GM12878 (cell line): ENCODE results near the gene ANXA5. TPM values are rescaled to one million over a fixed set of nuclear protein-coding genes. Genes with fewer than 3 reads are reported as not detected.

Experiments
- ATAC-seq: fragments of 200-7000 bp; cut with Tn5 transposase; 3 replicates; pipeline ENCODE4 v1.9.1; 2020; ENCODE audit warnings: mild to moderate bottlenecking, moderate library complexity
- BruUV-seq: library from RNA; stranded (reverse); fragments of 400-500 nt; replicated peaks from 2 replicates; lab custom pipeline; 2021; lab: Mats Ljungman, UMichigan
- CTCF ChIA-PET: fragments of 300-600 bp; sonication (Branson Sonifier 250); formaldehyde crosslinking; extraction: SDS; loops from one replicate; lab custom pipeline; 2021; ENCODE audit warnings: inconsistent platforms; lab: Yijun Ruan, JAX
- POLR2A ChIA-PET: fragments of 350-600 bp; formaldehyde crosslinking; extraction: SDS; loops from one replicate; lab custom pipeline; 2021; ENCODE audit warnings: inconsistent platforms; lab: Charles Lee
- RAD21 ChIA-PET: fragments of 300-600 bp; sonication (Branson Sonifier 250); formaldehyde crosslinking; loops from one replicate; lab custom pipeline; 2023; ENCODE audit warnings: antibody characterized with exemption; ENCODE audit not compliant: unreplicated experiment; lab: Charles Lee
- SMC1A ChIA-PET: fragments of 300-600 bp; sonication (Branson Sonifier 250); formaldehyde crosslinking; loops from one replicate; lab custom pipeline; 2023; ENCODE audit not compliant: unreplicated experiment, uncharacterized antibody; lab: Charles Lee
- DNase-seq: peaks from one replicate; pipeline ENCODE4 v3.0.0-alpha.2; 2011; ENCODE audit warnings: low read depth, low spot score
- FAIRE-seq: peaks from 3 replicates; lab custom pipeline; 2011; peaks lifted over from hg19 to GRCh38; lab: Jason Lieb, UNC
- H2AFZ ChIP-seq: 2 replicates; pipeline ENCODE4 v1.6.0; 2011; ENCODE audit warnings: low read depth, low read length, control low read depth; ENCODE audit not compliant: control insufficient read depth
- H3K27ac ChIP-seq: 2 replicates; pipeline ENCODE4 v1.5.1; 2011; ENCODE audit warnings: control low read depth; ENCODE audit not compliant: control insufficient read depth, insufficient read depth
- H3K27me3 ChIP-seq, 2 experiments: replicated peaks in 1 of 2; 2 replicates each; pipeline versions ENCODE4 v1.6.0 to v1.6.1; 2011; ENCODE audit warnings: low read length in 1 of 2; ENCODE audit not compliant: control insufficient read depth in 2 of 2, insufficient read depth in 2 of 2
- H3K36me3 ChIP-seq, 2 experiments: 2 replicates each; pipeline ENCODE4 v1.5.1; 2011; ENCODE audit warnings: low read length in 1 of 2; ENCODE audit not compliant: control insufficient read depth in 2 of 2, insufficient read depth in 2 of 2
- H3K4me1 ChIP-seq: 2 replicates; pipeline ENCODE4 v1.6.1; 2011; ENCODE audit warnings: mild to moderate bottlenecking, low read length, moderate library complexity, mixed read lengths; ENCODE audit not compliant: control insufficient read depth, insufficient read depth
- H3K4me2 ChIP-seq: 2 replicates; pipeline ENCODE4 v1.6.0; 2011; ENCODE audit warnings: control low read depth; ENCODE audit not compliant: control insufficient read depth, insufficient read depth
- H3K4me3 ChIP-seq: fragments of 200-600 bp; sonication (generic); 2 replicates; pipeline ENCODE4 v1.5.1; 2016
- H3K79me2 ChIP-seq: 2 replicates; pipeline ENCODE4 v1.6.0; 2011; ENCODE audit warnings: low read length; ENCODE audit not compliant: control insufficient read depth, insufficient read depth
- H3K9ac ChIP-seq: 2 replicates; pipeline ENCODE4 v1.8.0; 2011; ENCODE audit warnings: low read length, control low read depth, mixed read lengths; ENCODE audit not compliant: control insufficient read depth, insufficient read depth
- H3K9me3 ChIP-seq: replicated peaks from 3 replicates; pipeline ENCODE4 v1.5.1; 2011; ENCODE audit warnings: mild to moderate bottlenecking, low read length; ENCODE audit not compliant: control insufficient read depth, insufficient read depth
- H4K20me1 ChIP-seq: 2 replicates; pipeline ENCODE4 v1.6.0; 2011; ENCODE audit not compliant: control insufficient read depth, insufficient read depth
- CHD1 ChIP-seq: IDR thresholded peaks from 2 replicates; pipeline ENCODE4 v1.6.1; 2012; ENCODE audit warnings: low read depth, low read length, improper control_type of control experiment
- CREB1 ChIP-seq: IDR thresholded peaks from 2 replicates; pipeline ENCODE4 v1.6.1; 2012; ENCODE audit warnings: low read depth, mild to moderate bottlenecking, inconsistent platforms
- CTCF ChIP-seq, 3 experiments: IDR thresholded peaks in 2 of 3; conservative IDR thresholded peaks in 1 of 3; 2 replicates each; pipeline ENCODE4 v1.5.1; 2011; ENCODE audit warnings: low read depth in 3 of 3, low read length in 3 of 3, mild to moderate bottlenecking in 3 of 3, control low read depth in 2 of 3, moderate library complexity in 2 of 3, inconsistent platforms in 1 of 3, mixed read lengths in 1 of 3; ENCODE audit not compliant: control insufficient read depth in 2 of 3, insufficient read depth in 1 of 3; ENCODE audit errors: extremely low read depth in 1 of 3
- EED ChIP-seq: sonication (generic); IDR thresholded peaks from 2 replicates; pipeline ENCODE4 v1.6.1; 2016; ENCODE audit warnings: antibody characterized with exemption, low read depth
- MEF2A ChIP-seq: IDR thresholded peaks from 2 replicates; pipeline ENCODE4 v1.6.1; 2011; ENCODE audit warnings: low read depth, mild to moderate bottlenecking, low read length, moderate library complexity; ENCODE audit not compliant: insufficient read depth
- MTA3 ChIP-seq: IDR thresholded peaks from 2 replicates; pipeline ENCODE4 v1.6.1; 2012; ENCODE audit warnings: low read length, inconsistent platforms, borderline replicate concordance
- MYB ChIP-seq: fragments of 150-350 bp; IDR thresholded peaks from 2 replicates; pipeline ENCODE4 v1.6.1; 2014; ENCODE audit warnings: mild to moderate bottlenecking, low read depth, low read length, borderline replicate concordance
- RELB ChIP-seq: fragments of 450-650 bp; IDR thresholded peaks from 2 replicates; pipeline ENCODE4 v1.6.1; 2017; ENCODE audit warnings: low read depth, mild to moderate bottlenecking, moderate library complexity
- TCF12 ChIP-seq: IDR thresholded peaks from 2 replicates; pipeline ENCODE4 v1.6.1; 2011; ENCODE audit warnings: low read depth, mild to moderate bottlenecking, low read length
- WGBS: methylation state at CpG from one replicate; pipeline ENCODE4 v1.1.6; 2016; ENCODE audit warnings: low lambda C conversion rate; ENCODE audit not compliant: insufficient replicate concordance, insufficient coverage; ENCODE audit errors: missing lambda C conversion rate; 5-methylcytosine and 5-hydroxymethylcytosine counted together
- in situ Hi-C: fragments of 300-500 bp; cut with MboI; formaldehyde crosslinking; loops from 9 replicates; pipeline ENCODE4 v1.14.3; 2018; ENCODE audit warnings: mixed read lengths
- intact Hi-C: fragments of 100-400 bp; cut with micrococcal nuclease; formaldehyde crosslinking; loops from one replicate; pipeline ENCODE4 v1.14.2; 2022; ENCODE audit not compliant: unreplicated experiment
- polyA plus RNA-seq, 11 experiments: library from polyadenylated mRNA; depleted of rRNA in 4 of 11; unstranded in 6 of 11; stranded (reverse) in 5 of 11; fragments of >200 nt; fragmentation: Nextera tagmentation in 4 of 11; fragmentation: Illumina TruSeq in 1 of 11; extraction: Ambion mirVana in 4 of 11; extraction: Trizol in 1 of 11; gene quantifications; 1 replicate in 1 of 11; 2 replicates in 10 of 11; pipeline versions ENCODE4 v1.2.1 to v1.2.3, GENCODE V29; 2011 to 2016; ENCODE audit warnings: inconsistent platforms in 2 of 11, missing spikeins in 2 of 11, low read depth in 1 of 11
- total RNA-seq, 4 experiments: library from RNA; depleted of rRNA in 3 of 4; stranded (reverse); fragments of >200 nt in 3 of 4; fragmentation: Illumina TruSeq in 1 of 4; extraction: Trizol in 1 of 4; gene quantifications; 2 replicates each; pipeline versions ENCODE4 v1.2.1 to v1.2.3, GENCODE V29; 2013 to 2021

The ANXA5 gene
- total and polyA plus RNA-seq, 10 of the 15 experiments (the other 5 are each of a cell fraction or from before 2014, with no cell fraction given), result 101 to 249 (median 169) TPM

GRCh38 chr4:121705521-121705920, 8.7 kb upstream of the ANXA5 start (continued):
- TF ChIP-seq RELB, result no peak
- TF ChIP-seq MTA3, result no peak
- TF ChIP-seq MYB, result no peak
- TF ChIP-seq, all 136 proteins: peak for 0

GRCh38 chr4:121702136-121702535, 5.4 kb upstream of the ANXA5 start:
- no peak overlapping the region for H3K4me3 ChIP-seq
- intact Hi-C loops (no loop called here), in situ Hi-C loops (no loop called here)
- no peak overlapping the region for H3K27ac ChIP-seq
- H3K4me2 ChIP-seq, result no peak overlapping the region
- H3K9ac ChIP-seq, result no peak overlapping the region
- no peak for FAIRE-seq
- no peaks in the 10 kb centered on the region for H3K36me3 ChIP-seq
- 57% methylated on average over 4 of the region's 4 CpGs for WGBS
- ChIA-PET RAD21 (no interaction called here), CTCF (no interaction called here), POLR2A (no interaction called here), SMC1A (interaction anchor here (0.6 to 1.2 kb wide), 2 partner anchors 23 to 155 kb away, joined by 3 to 4 read pairs; no protein-coding TSS in a partner anchor)
- H3K4me1 ChIP-seq, result peaks cover 15% of the 10 kb centered on the region
- H2AFZ ChIP-seq, result no peak overlapping the region
- DNase-seq, result no peak
- ATAC-seq, result no peak
- H4K20me1 ChIP-seq, result no peaks in the 10 kb centered on the region
- no peaks in the 10 kb centered on the region for H3K79me2 ChIP-seq
- no TSS peak for BruUV-seq
- TF ChIP-seq CREB1 (no peak), MEF2A (no peak), TCF12 (no peak), CTCF (IDR thresholded peaks at IDR 0.05 in 2 of 3, conservative IDR thresholded peaks at IDR 0.05 in 1 of 3; ENCODE audit: control insufficient read depth in 2 of 3, extremely low read depth in 1 of 3, insufficient read depth in 1 of 3, low read depth in 3 of 3, low read length in 3 of 3) (no peak), EED (no peak), CHD1 (no peak)
- no peaks in the 10 kb centered on the region for H3K9me3 ChIP-seq
- no peaks in the 10 kb centered on the region for H3K27me3 ChIP-seq
